HEK293 (cell line): ENCODE results near the gene NRP2.

Experiments used
- CTCF ChIA-PET: fragments of 350-600 bp; formaldehyde crosslinking; extraction: SDS; loops from one replicate; lab custom pipeline; 2021; ENCODE audit warnings: antibody characterized with exemption; lab: Yijun Ruan, JAX
- POLR2A ChIA-PET: fragments of 300-600 bp; formaldehyde crosslinking; extraction: SDS; loops from one replicate; lab custom pipeline; 2020; ENCODE audit warnings: antibody characterized with exemption, inconsistent platforms; lab: Yijun Ruan, JAX
- H3K27ac ChIP-seq: fragments of 200-500 bp; sonication (Bioruptor generic); 2 replicates; pipeline ENCODE4 v1.5.1; 2014; ENCODE audit warnings: low read depth, low read length, control low read depth, inconsistent platforms; ENCODE audit errors: extremely low read depth
- H3K36me3 ChIP-seq, 2 experiments: fragments of 200-500 bp in 1 of 2; sonication (Bioruptor generic) in 1 of 2; 1 replicate in 1 of 2; 2 replicates in 1 of 2; pipeline ENCODE4 v1.5.1; 2014 to 2017; ENCODE audit warnings: inconsistent platforms in 2 of 2, low read length in 2 of 2; ENCODE audit not compliant: control insufficient read depth in 2 of 2, insufficient read depth in 1 of 2
- H3K4me1 ChIP-seq: fragments of 200-500 bp; sonication (Bioruptor generic); 2 replicates; pipeline ENCODE4 v1.5.1; 2014; ENCODE audit warnings: mild to moderate bottlenecking, low read length, inconsistent platforms; ENCODE audit not compliant: control insufficient read depth, insufficient read depth
- H3K4me3 ChIP-seq: 2 replicates; pipeline ENCODE4 v1.5.1; 2011; ENCODE audit warnings: low read depth, mild to moderate bottlenecking, control low read depth, low read length, moderate library complexity
- H3K9me3 ChIP-seq: fragments of 200-500 bp; sonication (Bioruptor generic); 2 replicates; pipeline ENCODE4 v1.5.1; 2014; ENCODE audit warnings: low read depth, low read length, inconsistent platforms; ENCODE audit not compliant: control insufficient read depth, insufficient read depth
- BCL6B ChIP-seq: fragments of 450-650 bp; formaldehyde crosslinking; IDR thresholded peaks from 2 replicates; pipeline ENCODE4 v1.5.1; 2017; ENCODE audit warnings: missing biosample characterization, missing genetic modification characterization
- GLI2 ChIP-seq: fragments of 450-650 bp; formaldehyde crosslinking; IDR thresholded peaks from 2 replicates; pipeline ENCODE4; 2017; ENCODE audit warnings: missing biosample characterization, missing genetic modification characterization, low read depth, borderline replicate concordance
- KLF16 ChIP-seq: fragments of 450-650 bp; formaldehyde crosslinking; IDR thresholded peaks from 2 replicates; pipeline ENCODE4 v1.5.1; 2017; ENCODE audit warnings: missing biosample characterization, missing genetic modification characterization
- RBAK ChIP-seq: fragments of 450-650 bp; formaldehyde crosslinking; IDR thresholded peaks from 2 replicates; pipeline ENCODE4 v1.5.1; 2016; ENCODE audit warnings: missing biosample characterization, missing genetic modification characterization
- SCRT1 ChIP-seq: fragments of 450-650 bp; formaldehyde crosslinking; IDR thresholded peaks from 2 replicates; pipeline ENCODE4 v1.5.1; 2016; ENCODE audit warnings: missing biosample characterization, missing genetic modification characterization, borderline replicate concordance
- SCRT2 ChIP-seq: fragments of 450-650 bp; formaldehyde crosslinking; IDR thresholded peaks from 2 replicates; pipeline ENCODE4 v1.5.1; 2016; ENCODE audit warnings: missing biosample characterization, missing genetic modification characterization
- SP2 ChIP-seq: fragments of 450-650 bp; formaldehyde crosslinking; IDR thresholded peaks from 2 replicates; pipeline ENCODE4 v1.5.1; 2016; ENCODE audit warnings: missing biosample characterization, missing genetic modification characterization
- TRIM28 ChIP-seq: IDR thresholded peaks from 2 replicates; pipeline ENCODE4 v1.6.1; 2011; ENCODE audit warnings: low read length, control low read depth, borderline replicate concordance
- WT1 ChIP-seq: fragments of 450-650 bp; formaldehyde crosslinking; IDR thresholded peaks from 2 replicates; pipeline ENCODE4 v1.5.1; 2016; ENCODE audit warnings: missing biosample characterization, missing genetic modification characterization
- ZBTB48 ChIP-seq: fragments of 450-650 bp; formaldehyde crosslinking; IDR thresholded peaks from 2 replicates; pipeline ENCODE4 v1.5.1; 2016; ENCODE audit warnings: missing biosample characterization, missing genetic modification characterization
- ZNF112 ChIP-seq: fragments of 450-650 bp; formaldehyde crosslinking; IDR thresholded peaks from 2 replicates; pipeline ENCODE4 v1.5.0; 2017; ENCODE audit warnings: missing biosample characterization, missing genetic modification characterization
- ZNF132 ChIP-seq: fragments of 450-650 bp; formaldehyde crosslinking; IDR thresholded peaks from 2 replicates; pipeline ENCODE4 v1.5.1; 2017; ENCODE audit warnings: missing biosample characterization, missing genetic modification characterization, borderline replicate concordance
- ZNF174 ChIP-seq: fragments of 450-650 bp; formaldehyde crosslinking; IDR thresholded peaks from 2 replicates; pipeline ENCODE4 v1.5.0; 2017; ENCODE audit warnings: missing biosample characterization, mild to moderate bottlenecking, missing genetic modification characterization
- ZNF2 ChIP-seq: fragments of 450-650 bp; formaldehyde crosslinking; IDR thresholded peaks from 2 replicates; pipeline ENCODE4 v1.5.1; 2016; ENCODE audit warnings: missing biosample characterization, missing genetic modification characterization
- ZNF223 ChIP-seq: fragments of 450-650 bp; formaldehyde crosslinking; IDR thresholded peaks from 2 replicates; pipeline ENCODE4 v1.5.1; 2016; ENCODE audit warnings: missing biosample characterization, missing genetic modification characterization
- ZNF350 ChIP-seq: fragments of 450-650 bp; formaldehyde crosslinking; IDR thresholded peaks from 2 replicates; pipeline ENCODE4 v1.5.0; 2017; ENCODE audit warnings: missing biosample characterization, mild to moderate bottlenecking, missing genetic modification characterization
- ZNF433 ChIP-seq: fragments of 450-650 bp; formaldehyde crosslinking; IDR thresholded peaks from 2 replicates; pipeline ENCODE4 v1.5.1; 2016; ENCODE audit warnings: missing biosample characterization, missing genetic modification characterization, low read depth
- ZNF513 ChIP-seq: fragments of 450-650 bp; IDR thresholded peaks from 2 replicates; pipeline ENCODE4 v1.5.1; 2018; ENCODE audit warnings: missing biosample characterization, missing genetic modification characterization
- ZNF549 ChIP-seq: fragments of 450-650 bp; IDR thresholded peaks from 2 replicates; pipeline ENCODE4 v1.5.1; 2018; ENCODE audit warnings: missing biosample characterization, missing genetic modification characterization, mild to moderate bottlenecking, inconsistent platforms, moderate library complexity
- ZNF645 ChIP-seq: fragments of 450-650 bp; formaldehyde crosslinking; IDR thresholded peaks from 2 replicates; pipeline ENCODE4; 2016; ENCODE audit warnings: missing biosample characterization, missing genetic modification characterization
- ZNF658 ChIP-seq: fragments of 450-650 bp; formaldehyde crosslinking; IDR thresholded peaks from 2 replicates; pipeline ENCODE4; 2016; ENCODE audit warnings: missing biosample characterization, missing genetic modification characterization
- ZNF768 ChIP-seq: fragments of 450-650 bp; formaldehyde crosslinking; IDR thresholded peaks from 2 replicates; pipeline ENCODE4 v1.5.1; 2018; ENCODE audit warnings: missing biosample characterization, mild to moderate bottlenecking, missing genetic modification characterization
- ZNF777 ChIP-seq: fragments of 450-650 bp; formaldehyde crosslinking; IDR thresholded peaks from 2 replicates; pipeline ENCODE4 v1.5.1; 2017; ENCODE audit warnings: missing biosample characterization, missing genetic modification characterization, borderline replicate concordance
- ZNF785 ChIP-seq: fragments of 450-650 bp; formaldehyde crosslinking; IDR thresholded peaks from 2 replicates; pipeline ENCODE4 v1.5.1; 2016; ENCODE audit warnings: missing biosample characterization, missing genetic modification characterization
- ZNF792 ChIP-seq: fragments of 450-650 bp; formaldehyde crosslinking; IDR thresholded peaks from 2 replicates; pipeline ENCODE4 v1.5.1; 2016; ENCODE audit warnings: missing biosample characterization, missing genetic modification characterization
- ZSCAN18 ChIP-seq: fragments of 450-650 bp; formaldehyde crosslinking; IDR thresholded peaks from 2 replicates; pipeline ENCODE4 v1.5.1; 2016; ENCODE audit warnings: missing biosample characterization, missing genetic modification characterization

The NRP2 gene

GRCh38 chr2:205701509-205701908 is 19.2 kb downstream of the NRP2 start:
- H3K9me3 ChIP-seq, result no peaks in the 10 kb centered on the region
- no peak overlapping the region for H3K4me3 ChIP-seq
- ChIA-PET POLR2A (interaction anchor here (0.7 kb wide), 1 partner anchor 13 kb away, joined by 3 read pairs; no protein-coding TSS in a partner anchor), CTCF (interaction anchor here (0.6 kb wide), 1 partner anchor 15 kb away, joined by 3 read pairs; no protein-coding TSS in a partner anchor)
- H3K4me1 ChIP-seq, result no peaks in the 10 kb centered on the region
- TF ChIP-seq ZNF768 (tag by site-specific recombination) (no peak), ZNF350 (no peak), ZNF549 (tag by site-specific recombination) (no peak), ZNF174 (tag by site-specific recombination) (no peak), ZNF513 (no peak), ZNF2 (tag by site-specific recombination) (no peak), ZNF112 (tag by site-specific recombination) (no peak), ZBTB48 (tag by site-specific recombination) (no peak), ZNF658 (no peak), GLI2 (tag by site-specific recombination) (no peak), KLF16 (tag by site-specific recombination) (no peak), ZNF433 (tag by site-specific recombination) (no peak), ZNF132 (no peak), RBAK (tag by site-specific recombination) (no peak), ZNF792 (tag by site-specific recombination) (no peak), SCRT2 (tag by site-specific recombination) (no peak), ZNF645 (no peak), SP2 (tag by site-specific recombination) (no peak)
- TF ChIP-seq, all 188 proteins: peak for 0
- no peak overlapping the region for H3K27ac ChIP-seq
- H3K36me3 ChIP-seq, result peaks cover 0 to 3% of the 10 kb centered on the region in 2 experiments; a peak in 1 of 3 replicates

- no peak for TF ChIP-seq BCL6B (tag by site-specific recombination)
- no peak for TF ChIP-seq TRIM28
- TF ChIP-seq ZNF785 (tag by site-specific recombination), result no peak
- TF ChIP-seq WT1 (tag by site-specific recombination), result no peak
- TF ChIP-seq SCRT1 (tag by site-specific recombination), result no peak
- TF ChIP-seq ZNF223 (tag by site-specific recombination), result no peak
- no peak for TF ChIP-seq ZNF777 (tag by site-specific recombination)
- TF ChIP-seq ZSCAN18 (tag by site-specific recombination), result no peak
- TF ChIP-seq, all 188 proteins: peak for 0
- Histone ChIP-seq H3K36me3 (peaks cover 0 to 3% of the 10 kb centered on the region in 2 experiments; a peak in 1 of 3 replicates), H3K4me3 (no peak overlapping the region), H3K4me1 (no peaks in the 10 kb centered on the region), H3K9me3 (no peaks in the 10 kb centered on the region), H3K27ac (no peak overlapping the region)
- ChIA-PET CTCF (interaction anchor here (0.7 to 1.2 kb wide), 2 partner anchors 18 to 23 kb away, joined by 3 to 4 read pairs; no protein-coding TSS in a partner anchor), POLR2A (no interaction called here)
Measured at GRCh38 chr2:205702576-205702975, 20.3 kb downstream of the NRP2 start.
